Hepatocyte (in vitro differentiated cells): Measurements from ENCODE around the gene GP5. TPM values are rescaled to one million over a fixed set of nuclear protein-coding genes. Genes with fewer than 3 reads are reported as not detected.

Experiments used
- DNase-seq: peaks from one replicate; pipeline ENCODE4 v3.0.0-alpha.2; 2016; ENCODE audit warnings: low spot score
- H2AFZ ChIP-seq: fragments of 200-600 bp; sonication (generic); 2 replicates; pipeline ENCODE4 v1.6.0; 2016; ENCODE audit warnings: antibody characterized with exemption, mild to moderate bottlenecking
- H3K27ac ChIP-seq: fragments of 200-600 bp; sonication (generic); 2 replicates; pipeline ENCODE4 v1.5.1; 2016; ENCODE audit warnings: mild to moderate bottlenecking
- H3K27me3 ChIP-seq: fragments of 200-600 bp; sonication (generic); 2 replicates; pipeline ENCODE4 v1.6.1; 2016
- H3K36me3 ChIP-seq: fragments of 200-600 bp; sonication (generic); replicated peaks from 2 replicates; pipeline ENCODE4 v1.5.1; 2016; ENCODE audit warnings: low read depth; ENCODE audit not compliant: insufficient read depth
- H3K4me1 ChIP-seq: fragments of 200-600 bp; sonication (generic); 2 replicates; pipeline ENCODE4 v1.5.1; 2016; ENCODE audit warnings: mild to moderate bottlenecking, moderate library complexity; ENCODE audit not compliant: insufficient read depth
- H3K4me2 ChIP-seq: fragments of 200-600 bp; sonication (generic); 2 replicates; pipeline ENCODE4 v1.6.0; 2016
- H3K4me3 ChIP-seq: fragments of 200-600 bp; sonication (generic); 2 replicates; pipeline ENCODE4 v1.5.1; 2016; ENCODE audit warnings: mild to moderate bottlenecking
- H3K79me2 ChIP-seq: fragments of 200-600 bp; sonication (generic); 2 replicates; pipeline ENCODE4 v1.6.0; 2017; ENCODE audit warnings: mild to moderate bottlenecking
- H3K9me2 ChIP-seq: fragments of 200-600 bp; sonication (generic); replicated peaks from 2 replicates; pipeline ENCODE4 v1.6.0; 2017; ENCODE audit warnings: mild to moderate bottlenecking; ENCODE audit not compliant: insufficient read depth
- H3K9me3 ChIP-seq: fragments of 200-600 bp; sonication (generic); 2 replicates; pipeline ENCODE4 v1.5.1; 2016; ENCODE audit warnings: low read depth, mild to moderate bottlenecking
- H4K20me1 ChIP-seq: fragments of 200-600 bp; sonication (generic); 2 replicates; pipeline ENCODE4 v1.6.0; 2016; ENCODE audit warnings: mild to moderate bottlenecking; ENCODE audit not compliant: insufficient read depth, poor library complexity, severe bottlenecking
- CTCF ChIP-seq: fragments of 200-600 bp; sonication (generic); IDR thresholded peaks from 2 replicates; pipeline ENCODE4 v1.5.1; 2016; ENCODE audit warnings: antibody characterized with exemption, mild to moderate bottlenecking; ENCODE audit not compliant: poor library complexity
- EZH2 ChIP-seq: fragments of 200-600 bp; sonication (generic); IDR thresholded peaks from 2 replicates; pipeline ENCODE4 v1.6.1; 2016; ENCODE audit warnings: antibody characterized with exemption, mild to moderate bottlenecking, borderline replicate concordance
- EZH2phosphoT487 ChIP-seq: fragments of 200-600 bp; sonication (generic); IDR thresholded peaks from one replicate; pipeline ENCODE4 v1.6.1; 2018; ENCODE audit warnings: antibody characterized with exemption, mild to moderate bottlenecking, low read depth, moderate library complexity; ENCODE audit not compliant: unreplicated experiment, severe bottlenecking
- WGBS: methylation state at CpG from one replicate; pipeline ENCODE4 v1.1.6; 2016; ENCODE audit warnings: low lambda C conversion rate; ENCODE audit errors: missing lambda C conversion rate; 5-methylcytosine and 5-hydroxymethylcytosine counted together
- polyA plus RNA-seq: library from polyadenylated mRNA; unstranded; fragments of >200 nt; fragmentation: Nextera tagmentation; extraction: Ambion mirVana; gene quantifications from 2 replicates; pipeline ENCODE4 v1.2.1, GENCODE V29; 2016
- total RNA-seq: library from RNA; depleted of rRNA; stranded (reverse); fragments of >200 nt; gene quantifications from 2 replicates; pipeline ENCODE4 v1.2.3, GENCODE V29; 2014

The GP5 gene
- total and polyA plus RNA-seq, 2 experiments from 2014 or later = 0.27 TPM; not detected in 1

- H3K9me2 ChIP-seq = no peaks in the 10 kb centered on the region
- no peak overlapping the region for H2AFZ ChIP-seq
- DNase-seq = no peak
- no peak overlapping the region for H3K4me2 ChIP-seq
- no peaks in the 10 kb centered on the region for H3K79me2 ChIP-seq
- no peak for TF ChIP-seq EZH2
- TF ChIP-seq EZH2phosphoT487 = no peak
- TF ChIP-seq CTCF = no peak
- H3K27ac ChIP-seq = no peak overlapping the region
- no peaks in the 10 kb centered on the region for H4K20me1 ChIP-seq
- no peaks in the 10 kb centered on the region for H3K9me3 ChIP-seq
- no peaks in the 10 kb centered on the region for H3K4me1 ChIP-seq
- no peaks in the 10 kb centered on the region for H3K27me3 ChIP-seq
- no peaks in the 10 kb centered on the region for H3K36me3 ChIP-seq
- H3K4me3 ChIP-seq = no peak overlapping the region
Measured at GRCh38 chr3:194422188-194422587, 23.1 kb upstream of the GP5 start.

- Histone ChIP-seq H3K79me2 (no peaks in the 10 kb centered on the region), H3K27me3 (no peaks in the 10 kb centered on the region), H4K20me1 (no peaks in the 10 kb centered on the region), H2AFZ (no peak overlapping the region), H3K4me3 (no peak overlapping the region), H3K9me2 (no peaks in the 10 kb centered on the region), H3K4me2 (no peak overlapping the region), H3K27ac (no peak overlapping the region), H3K4me1 (no peaks in the 10 kb centered on the region), H3K36me3 (no peaks in the 10 kb centered on the region), H3K9me3 (no peaks in the 10 kb centered on the region)
- TF ChIP-seq EZH2phosphoT487 = no peak
- no peak for TF ChIP-seq CTCF
- TF ChIP-seq EZH2 = no peak
- no peak for DNase-seq
- WGBS = 98% methylated on average over 2 of the region's 2 CpGs
Measured at GRCh38 chr3:194418671-194419070, 19.6 kb upstream of the GP5 start.

GRCh38 chr3:194407423-194407822, 8.4 kb upstream of the GP5 start:
- Histone ChIP-seq H2AFZ (no peak overlapping the region), H3K4me3 (no peak overlapping the region), H3K79me2 (no peaks in the 10 kb centered on the region), H3K9me3 (no peaks in the 10 kb centered on the region), H3K27ac (peak overlapping the region; percentile 32), H3K4me1 (no peaks in the 10 kb centered on the region), H4K20me1 (no peaks in the 10 kb centered on the region), H3K9me2 (no peaks in the 10 kb centered on the region), H3K27me3 (no peaks in the 10 kb centered on the region), H3K4me2 (no peak overlapping the region), H3K36me3 (no peaks in the 10 kb centered on the region)
- WGBS = 38% methylated on average over 7 of the region's 7 CpGs
- TF ChIP-seq EZH2phosphoT487 (no peak), EZH2 (no peak), CTCF (no peak)
- DNase-seq = peak; percentile 75

- Histone ChIP-seq H3K9me3 (no peaks in the 10 kb centered on the region), H2AFZ (no peak overlapping the region), H3K36me3 (no peaks in the 10 kb centered on the region), H3K27ac (no peak overlapping the region), H3K4me2 (no peak overlapping the region), H4K20me1 (no peaks in the 10 kb centered on the region), H3K79me2 (no peaks in the 10 kb centered on the region), H3K9me2 (no peaks in the 10 kb centered on the region), H3K4me1 (no peaks in the 10 kb centered on the region), H3K27me3 (no peaks in the 10 kb centered on the region), H3K4me3 (no peak overlapping the region)
- no peak for DNase-seq
- TF ChIP-seq EZH2 (no peak), EZH2phosphoT487 (no peak), CTCF (no peak)
- WGBS = 94% methylated on average over 2 of the region's 2 CpGs
Measured at GRCh38 chr3:194405766-194406165, 6.7 kb upstream of the GP5 start.
